ENCODE data around the gene ANXA10.
"Not testable (repeated sequence)": the region's sequence is repeated elsewhere in the genome, so short reads cannot be mapped to it uniquely, and the experiment has no call there.

Gene ANXA10

GRCh38 chr4:168092176-168092712, at the start of gene ANXA10:
Gene ANXA10, plus strand, starts transcription at chr4:168092537. Its CDS starts 164 bp downstream, at chr4:168092701.
- DNase-seq (ENCODE audit: low read depth) = no peak

GRCh38 chr4:168045354-168045753, 47.0 kb upstream of the ANXA10 start:
- no peak for DNase-seq (ENCODE audit: low read depth)

GRCh38 chr4:168050002-168050401, 42.3 kb upstream of the ANXA10 start:
- no peak for DNase-seq (ENCODE audit: low read depth)

GRCh38 chr4:168051526-168051925, 40.8 kb upstream of the ANXA10 start:
- no peak for DNase-seq (ENCODE audit: low read depth)

- DNase-seq (ENCODE audit: low read depth) = no peak
Measured at GRCh38 chr4:168057412-168057811, 34.9 kb upstream of the ANXA10 start.

- DNase-seq (ENCODE audit: low read depth) = no peak
Measured at GRCh38 chr4:168059251-168059650, 33.1 kb upstream of the ANXA10 start.

GRCh38 chr4:168063031-168063430, 29.3 kb upstream of the ANXA10 start:
- no peak for DNase-seq (ENCODE audit: low read depth)

GRCh38 chr4:168070903-168071302, 21.4 kb upstream of the ANXA10 start:
- no peak for DNase-seq (ENCODE audit: low read depth)

- no peak for DNase-seq (ENCODE audit: low read depth)
Measured at GRCh38 chr4:168071304-168071703, 21.0 kb upstream of the ANXA10 start.

GRCh38 chr4:168074861-168075260, 17.5 kb upstream of the ANXA10 start:
- DNase-seq (ENCODE audit: low read depth) = no peak

- no peak for DNase-seq (ENCODE audit: low read depth)
Measured at GRCh38 chr4:168076989-168077725, 15.2 kb upstream of the ANXA10 start.

GRCh38 chr4:168077726-168078239, 14.6 kb upstream of the ANXA10 start:
- no peak for DNase-seq (ENCODE audit: low read depth)

- DNase-seq (ENCODE audit: low read depth) = no peak
Measured at GRCh38 chr4:168082379-168082778, 10.0 kb upstream of the ANXA10 start.

GRCh38 chr4:168095776-168096406, 3.6 kb downstream of the ANXA10 start:
- DNase-seq (ENCODE audit: low read depth) = no peak

GRCh38 chr4:168096407-168096784, 4.1 kb downstream of the ANXA10 start:
- DNase-seq (ENCODE audit: low read depth) = no peak

GRCh38 chr4:168097161-168097560, 4.8 kb downstream of the ANXA10 start:
- no peak for DNase-seq (ENCODE audit: low read depth)

GRCh38 chr4:168098248-168098717, 5.9 kb downstream of the ANXA10 start:
- no peak for DNase-seq (ENCODE audit: low read depth)

- DNase-seq (ENCODE audit: low read depth) = no peak
Measured at GRCh38 chr4:168099195-168099594, 6.9 kb downstream of the ANXA10 start.

- DNase-seq (ENCODE audit: low read depth) = no peak
Measured at GRCh38 chr4:168101026-168101425, 8.7 kb downstream of the ANXA10 start.

- DNase-seq (ENCODE audit: low read depth) = no peak
Measured at GRCh38 chr4:168102403-168102802, 10.1 kb downstream of the ANXA10 start.

- no peak for DNase-seq (ENCODE audit: low read depth)
Measured at GRCh38 chr4:168109527-168109926, 17.2 kb downstream of the ANXA10 start.

- DNase-seq (ENCODE audit: low read depth) = not testable (repeated sequence)
Measured at GRCh38 chr4:168113059-168113458, 20.7 kb downstream of the ANXA10 start.

GRCh38 chr4:168118116-168118655, 25.8 kb downstream of the ANXA10 start:
- no peak for DNase-seq (ENCODE audit: low read depth)

Measured in activated T-cell treated with anti-CD3 and anti-CD28 coated beads for 1 hour (primary cell).